Dedifferentiated amniotic fluid mesenchymal stem cell (primary cell): ENCODE data around the gene CRYBG2.

Source experiments
- DNase-seq: peaks from one replicate; pipeline ENCODE4 v3.0.0-alpha.2; 2016; ENCODE audit errors: extremely low spot score

CRYBG2 gene

DNA sequence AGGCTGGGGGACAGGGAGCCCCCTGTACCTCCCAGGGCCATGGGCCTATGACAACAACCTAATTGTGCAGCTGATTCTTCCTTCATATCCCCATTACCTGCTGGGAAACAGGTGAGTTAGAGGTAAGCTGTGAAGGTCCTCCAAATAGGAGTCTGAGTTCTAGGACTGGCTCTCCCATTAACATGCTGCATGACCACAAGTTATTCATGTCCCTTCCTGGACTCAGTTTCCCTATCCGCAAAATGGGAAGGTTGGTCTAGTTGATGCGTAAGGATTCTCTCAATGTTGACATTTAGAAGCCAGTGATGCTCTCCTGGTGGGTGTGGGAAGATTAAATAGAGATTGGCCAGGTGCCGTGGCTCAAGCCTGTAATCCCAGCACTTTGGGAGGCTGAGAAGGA is 14.6 kb upstream of the CRYBG2 start:
- DNase-seq = no peak

DNA sequence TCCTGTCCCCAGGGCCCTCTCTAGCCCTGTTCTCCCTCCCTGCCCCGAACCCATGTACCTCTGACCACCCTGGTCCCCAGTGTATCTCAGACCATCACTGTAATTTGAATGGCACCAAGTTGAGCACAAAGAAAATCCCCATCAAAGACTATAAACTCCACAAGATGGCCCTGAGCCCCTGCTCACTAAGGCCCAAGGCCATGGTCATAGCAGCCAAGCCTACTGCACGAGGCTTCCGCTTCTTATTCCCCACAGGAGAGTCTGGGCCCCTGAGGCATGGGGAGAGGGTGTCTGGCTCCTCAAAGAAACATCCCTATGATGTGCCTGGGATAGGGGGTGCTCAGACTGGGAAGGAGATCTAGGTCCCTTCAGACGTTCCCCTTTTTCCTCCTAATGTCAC is 14.1 kb upstream of the CRYBG2 start:
- no peak for DNase-seq

DNA sequence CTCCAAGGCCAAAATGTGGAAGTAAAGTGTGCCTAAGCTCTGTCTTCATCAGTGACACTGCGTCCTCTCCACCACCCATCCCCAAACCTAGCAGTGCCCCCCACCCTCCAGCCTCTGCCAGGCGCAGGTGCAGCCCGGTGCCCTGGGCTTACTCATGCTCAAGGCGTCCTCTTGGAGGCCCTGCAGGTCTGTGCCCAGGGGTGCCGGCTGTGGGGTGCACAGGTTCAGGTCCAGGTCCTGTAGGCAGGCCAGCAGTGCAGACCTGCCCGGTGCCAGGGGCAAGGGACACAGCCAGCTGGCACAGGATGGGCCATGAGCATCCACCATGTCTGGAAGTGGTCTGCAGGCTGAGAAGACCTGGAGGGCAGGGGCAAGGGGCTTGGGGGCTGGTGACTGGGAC is 13.5 kb upstream of the CRYBG2 start:
- DNase-seq = no peak

DNA sequence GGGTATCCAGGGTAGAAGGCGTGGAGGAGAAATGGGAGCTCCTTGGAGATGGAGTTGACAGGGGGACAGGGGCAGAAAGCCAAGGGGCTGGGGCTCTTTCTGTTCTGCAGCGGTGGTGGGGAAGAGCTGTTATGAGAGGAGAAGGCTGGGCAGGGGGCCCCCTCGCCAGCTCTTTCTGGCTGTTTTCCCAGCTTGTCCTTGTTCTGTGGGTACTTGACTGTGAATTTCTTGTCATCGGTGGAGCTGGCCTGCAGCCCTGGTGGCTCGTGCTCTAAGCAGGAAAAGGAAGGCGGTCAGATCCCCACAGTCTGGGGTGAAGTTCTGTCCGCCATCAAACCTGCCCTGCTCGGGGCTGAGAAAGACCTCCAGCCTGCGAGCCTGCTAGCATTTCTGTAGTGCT is 11.0 kb upstream of the CRYBG2 start:
- no peak for DNase-seq

DNA sequence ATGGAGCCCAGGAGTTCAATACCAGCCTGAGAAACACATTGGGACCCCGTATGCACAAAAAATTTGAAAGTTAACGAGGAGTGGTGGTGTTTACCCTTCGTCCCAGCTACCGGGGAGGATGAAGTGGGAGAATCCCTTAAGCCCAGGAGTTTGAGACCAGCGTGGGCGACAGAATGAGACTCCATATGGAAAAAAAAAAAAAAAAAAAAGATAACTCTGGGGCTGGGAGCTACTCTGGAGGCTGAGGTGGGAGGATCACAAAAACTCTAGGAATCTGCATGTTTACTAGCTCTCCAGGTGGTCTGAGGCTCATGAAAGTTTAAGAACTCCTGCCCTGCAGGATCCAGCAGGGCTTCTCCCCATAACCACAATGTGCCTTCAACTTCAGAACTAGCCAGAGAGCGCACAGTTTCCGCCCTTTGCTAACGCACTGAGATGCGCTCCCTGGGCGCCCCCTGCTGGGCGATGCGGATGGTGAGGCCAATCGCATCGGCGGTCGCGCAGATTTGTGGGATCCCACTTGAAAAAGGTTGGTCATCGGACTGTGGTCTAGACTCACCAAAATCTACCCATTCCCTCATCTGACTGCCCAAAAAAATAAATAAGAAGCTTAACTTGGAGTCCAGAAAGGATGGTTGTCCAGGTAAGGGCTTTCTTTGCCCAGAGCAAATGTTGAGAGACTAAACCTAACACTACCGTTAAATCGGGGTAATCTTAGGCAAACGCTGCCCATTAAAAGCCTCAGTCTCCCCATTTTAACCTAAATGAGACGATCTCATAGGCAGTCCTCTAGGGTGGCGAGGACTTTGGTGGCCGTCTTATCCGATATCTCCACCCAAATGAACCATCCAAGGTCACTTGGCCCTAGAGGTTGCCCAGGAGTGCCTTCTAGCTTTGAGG is 9.9 kb upstream of the CRYBG2 start:
- DNase-seq = peak; percentile 33

DNA sequence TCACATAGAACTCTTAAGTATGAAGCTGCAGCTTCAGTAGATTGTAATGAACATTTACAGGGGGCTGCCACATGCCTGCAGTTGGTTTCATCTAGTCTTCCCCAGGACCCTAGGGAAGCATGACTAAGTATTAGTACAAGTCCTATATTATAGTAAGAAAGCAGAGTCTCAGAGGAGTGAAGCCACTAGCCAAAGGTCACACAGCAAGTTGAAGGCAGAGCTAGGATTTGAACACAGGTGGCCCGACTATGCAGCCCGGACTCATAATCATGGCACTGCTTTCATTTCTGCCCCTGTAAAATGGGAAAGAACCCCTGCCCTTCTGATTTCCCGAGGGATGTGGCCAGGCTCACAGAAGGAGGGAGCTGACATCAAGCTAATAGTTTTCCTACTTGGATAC is 8.4 kb upstream of the CRYBG2 start:
- no peak for DNase-seq

DNA sequence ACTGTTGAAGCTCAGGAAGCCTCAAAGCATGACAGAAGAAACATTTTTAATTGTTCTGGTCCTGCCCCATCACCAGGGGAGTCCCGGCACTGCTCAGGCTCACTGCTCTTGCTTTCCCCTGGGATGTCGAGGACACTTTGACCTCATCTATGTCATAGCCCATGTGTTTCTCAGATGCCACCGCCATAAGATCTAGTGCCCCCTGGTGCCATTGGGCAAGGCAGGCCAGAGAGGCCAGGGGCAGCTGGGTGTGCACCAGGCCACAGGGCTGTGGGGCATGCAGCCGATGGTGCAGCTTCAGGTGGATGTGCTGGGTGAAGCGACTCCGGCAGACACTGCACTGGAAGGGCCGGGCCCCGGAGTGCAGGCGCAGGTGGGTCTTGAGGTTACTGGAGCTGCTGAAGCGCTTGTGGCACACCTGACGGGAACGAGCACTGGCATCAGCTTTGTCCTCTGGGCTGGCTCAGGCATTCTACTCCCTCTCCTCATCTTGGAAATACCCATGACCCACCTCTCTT is 7.7 kb upstream of the CRYBG2 start:
- DNase-seq = no peak

DNA sequence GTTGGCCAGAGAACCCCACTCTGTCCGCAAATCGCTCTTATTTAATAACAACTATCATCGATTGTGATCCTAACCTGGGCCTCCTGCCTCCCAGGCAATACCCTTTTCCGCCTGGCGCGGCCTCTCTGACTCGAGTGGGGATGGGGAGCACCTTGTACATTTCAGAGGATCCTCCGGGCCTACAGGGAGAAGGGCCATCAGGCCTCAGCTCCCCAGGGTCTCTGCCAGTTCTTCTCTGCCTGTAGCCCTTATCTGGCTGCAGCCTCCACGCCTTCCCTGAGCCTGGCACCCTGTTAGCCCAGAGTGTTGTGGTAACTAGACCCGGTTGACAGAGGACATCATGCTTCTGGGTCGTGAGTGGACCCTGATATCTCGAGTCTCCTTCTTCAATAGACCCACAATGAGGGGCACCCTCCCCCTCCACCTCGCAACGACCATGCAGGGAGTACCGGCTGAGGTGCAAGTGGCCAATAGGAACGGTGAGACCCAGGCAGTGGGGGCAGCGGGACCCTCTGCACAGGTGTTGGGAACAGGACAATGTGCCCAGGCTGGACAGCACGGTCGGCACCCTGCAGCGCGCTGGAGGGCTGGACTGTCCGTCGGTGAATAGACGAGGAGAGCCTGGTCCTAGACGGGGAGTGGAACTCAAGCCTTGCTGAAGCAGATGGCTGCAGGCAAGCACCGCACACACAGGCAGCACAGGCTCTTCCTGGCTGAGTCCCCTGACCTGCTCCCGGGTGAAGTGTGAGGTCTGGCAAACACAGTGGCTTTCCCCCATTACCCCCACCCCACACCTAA is 7.1 kb upstream of the CRYBG2 start:
- no peak for DNase-seq

DNA sequence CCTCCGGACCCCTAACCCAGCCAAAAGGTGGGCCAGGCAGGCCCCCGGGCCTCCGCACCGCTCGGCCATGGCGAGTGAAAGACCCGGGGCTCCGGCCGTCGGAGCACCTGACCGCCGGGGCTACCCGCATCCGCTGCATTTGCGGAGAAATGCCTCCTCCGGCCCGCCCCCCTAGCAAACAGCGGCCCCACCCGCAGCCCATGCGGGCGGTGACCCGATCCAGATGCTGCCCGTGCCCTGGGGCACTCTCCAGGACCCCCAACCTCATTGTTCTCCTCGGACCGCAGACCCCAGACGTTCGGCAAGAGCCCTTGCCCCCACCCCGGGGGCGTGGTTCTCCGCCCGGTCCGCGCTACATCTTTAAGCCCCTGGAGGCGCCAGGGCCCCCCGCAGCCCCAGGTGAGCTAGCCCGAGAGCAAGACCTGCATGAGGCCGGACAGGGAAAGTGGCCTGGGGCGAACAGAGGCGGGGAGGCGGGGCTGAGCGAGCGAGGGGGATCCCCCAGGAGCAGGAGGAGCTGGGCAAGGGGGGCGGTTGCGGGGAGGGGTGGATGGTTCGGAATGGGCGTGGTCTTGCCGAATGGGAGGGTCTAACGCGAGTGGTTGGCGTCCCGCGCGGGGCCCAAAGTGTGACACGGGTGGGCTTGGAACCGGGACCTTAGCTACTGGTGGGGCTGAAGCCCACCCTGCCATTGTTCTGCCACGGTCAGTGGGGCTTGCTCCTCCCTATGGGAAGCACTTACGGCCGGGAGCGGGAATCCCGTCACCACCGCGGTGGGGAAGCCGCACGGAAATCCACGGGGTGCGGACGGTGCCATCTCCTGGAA is 6.3 kb upstream of the CRYBG2 start:
- no peak for DNase-seq

DNA sequence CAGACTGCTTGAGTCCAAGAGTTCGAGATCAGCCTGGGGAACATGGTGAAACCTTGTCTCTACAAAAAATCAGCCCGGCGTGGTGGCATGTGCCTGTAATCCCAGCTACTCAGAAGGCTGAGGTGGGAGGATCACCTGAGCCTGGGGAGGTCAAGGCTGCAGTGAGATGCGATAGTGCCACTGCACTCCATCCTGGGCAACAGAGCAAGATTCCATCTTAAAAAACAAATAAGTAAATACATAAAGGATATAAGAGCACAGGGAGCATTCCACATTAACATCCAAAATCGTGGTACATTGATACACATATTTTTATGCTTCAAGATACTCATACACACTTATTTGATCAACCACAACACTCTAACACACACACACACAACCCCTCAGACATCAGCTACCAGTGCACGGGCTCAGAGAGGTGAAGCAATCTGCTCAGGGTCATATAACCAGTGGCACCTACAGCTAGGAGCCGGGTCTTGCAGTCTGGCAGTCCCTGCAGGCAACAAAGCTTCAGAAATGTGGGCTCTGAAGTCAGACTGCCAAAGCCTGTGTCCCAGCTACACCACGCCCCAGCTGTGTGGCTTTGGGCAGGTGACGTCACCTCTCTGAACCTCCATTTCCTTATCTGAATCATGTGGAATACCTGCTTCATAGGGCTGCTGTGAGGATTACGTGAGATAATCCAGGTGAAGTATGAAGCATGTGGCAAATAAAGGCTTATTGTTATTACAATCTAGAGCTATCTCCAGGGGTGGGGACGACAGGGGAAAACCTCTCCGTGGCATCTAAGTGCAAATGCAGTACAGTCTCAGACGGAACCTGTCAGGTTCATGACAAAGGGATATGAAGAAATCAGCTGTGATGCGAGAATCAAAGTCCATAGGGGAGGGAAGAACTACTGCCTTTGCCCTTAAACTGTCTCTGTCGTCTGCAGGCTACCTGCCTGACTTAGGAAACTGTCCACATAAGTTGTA is 4.8 kb upstream of the CRYBG2 start:
- DNase-seq = no peak

DNA sequence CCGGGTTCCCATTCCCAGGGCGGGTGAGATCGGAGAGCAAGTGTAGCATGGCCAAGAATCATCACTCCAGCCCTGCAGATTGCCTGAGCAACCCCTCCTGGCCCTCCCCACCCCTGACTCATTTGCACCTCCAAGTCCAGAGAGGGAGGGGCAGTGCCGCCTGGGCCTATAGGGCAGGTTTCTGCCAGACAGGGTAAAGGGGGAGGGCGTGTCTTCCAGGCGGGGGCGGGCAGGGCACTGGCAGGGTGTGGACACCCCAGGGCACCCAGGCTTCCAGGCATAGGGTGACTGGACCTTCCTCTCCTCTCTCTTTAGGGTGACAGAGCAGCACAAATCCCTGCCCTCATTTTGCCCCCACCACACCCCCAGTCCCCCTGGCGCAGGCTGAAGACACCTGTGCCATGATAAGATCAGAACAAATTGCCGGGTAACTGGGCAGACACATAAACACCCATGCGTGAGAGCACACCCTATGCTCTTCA is 3.2 kb upstream of the CRYBG2 start:
- no peak for DNase-seq

DNA sequence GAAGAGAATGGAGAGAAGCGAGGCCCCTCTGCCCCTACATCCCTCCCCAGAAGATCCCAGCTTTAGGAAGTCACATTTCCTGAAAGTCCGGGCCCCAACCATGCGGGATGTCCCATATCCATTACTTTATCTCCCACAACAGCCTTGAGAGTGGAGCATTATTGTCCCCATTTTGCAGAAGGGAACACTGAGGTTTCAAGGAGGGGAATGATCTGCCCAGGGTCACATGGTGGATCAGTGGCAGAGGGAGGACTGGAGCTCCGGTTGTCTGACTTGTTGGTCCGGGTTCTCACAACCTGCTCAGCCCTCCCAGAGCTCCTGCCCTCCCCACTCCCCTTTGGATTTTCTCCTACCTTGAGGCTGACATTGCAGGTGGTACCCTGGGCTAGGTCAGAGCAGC is 2.2 kb upstream of the CRYBG2 start:
- no peak for DNase-seq

DNA sequence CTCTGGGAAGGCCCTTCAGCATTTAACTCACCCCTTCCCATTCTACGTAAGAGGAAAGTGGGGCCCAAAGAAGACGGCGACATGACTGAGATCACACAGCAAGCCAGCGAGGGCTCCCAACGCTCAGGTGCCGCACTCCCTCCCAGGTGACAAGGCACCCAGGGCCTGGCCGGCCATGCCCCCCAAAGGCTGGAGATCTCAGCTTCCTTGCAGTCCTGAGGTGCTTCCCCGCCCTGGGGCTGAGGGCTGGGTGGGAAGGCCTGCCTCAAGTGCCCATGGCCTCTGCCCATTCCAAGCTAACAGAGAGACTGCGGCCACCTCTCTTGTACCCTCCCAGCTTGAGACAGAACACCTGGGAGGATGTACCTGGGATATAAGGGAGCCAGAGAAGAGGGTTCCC is 1.0 kb upstream of the CRYBG2 start:
- no peak for DNase-seq

DNA sequence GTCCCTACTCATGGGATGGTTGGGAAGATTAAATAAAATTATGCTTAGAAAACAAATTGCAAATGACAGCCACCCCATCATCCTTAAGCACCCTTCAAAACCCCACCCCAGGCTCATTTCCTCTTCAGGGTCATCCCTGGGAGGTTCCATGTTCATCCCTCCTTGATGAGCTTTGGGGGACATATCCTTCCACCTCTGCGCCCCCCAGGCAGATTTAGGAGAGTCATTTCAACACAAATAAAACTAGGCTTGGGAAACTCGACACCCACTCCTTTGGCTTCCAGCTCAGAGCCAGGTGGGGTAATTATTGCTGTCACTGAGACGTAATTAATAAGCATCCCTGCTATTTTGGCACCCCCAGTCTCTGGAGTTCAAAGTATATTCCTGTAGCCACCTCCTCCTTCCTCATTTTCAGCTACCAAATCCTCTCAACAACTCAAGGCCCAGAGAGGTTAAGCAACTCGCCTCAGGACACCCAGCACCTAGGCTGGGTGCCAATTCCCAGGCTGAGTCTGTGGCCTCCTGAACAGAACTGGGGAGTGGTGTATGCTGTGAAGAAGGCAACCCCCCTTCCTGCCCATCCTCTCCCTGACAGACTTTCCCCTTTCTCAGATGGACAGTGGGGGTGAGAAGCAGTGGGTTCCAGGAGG is 595 bp downstream of the CRYBG2 start:
- DNase-seq = no peak

DNA sequence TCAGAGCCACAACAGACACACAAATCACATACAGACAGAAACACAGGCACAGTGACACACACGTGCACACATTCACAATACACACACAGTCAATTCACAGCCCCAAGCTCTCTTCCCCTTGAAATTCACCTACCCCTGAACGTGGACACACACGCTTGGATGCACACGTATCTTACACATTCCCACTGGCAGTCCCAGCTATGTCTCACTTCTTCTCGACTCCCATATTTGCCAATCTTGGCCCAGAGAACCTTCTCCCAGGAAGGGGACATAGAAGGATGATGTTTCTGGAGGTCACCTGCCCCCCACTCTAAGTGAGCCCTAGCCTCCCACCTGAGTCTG is 1.6 kb downstream of the CRYBG2 start:
- DNase-seq = no peak

DNA sequence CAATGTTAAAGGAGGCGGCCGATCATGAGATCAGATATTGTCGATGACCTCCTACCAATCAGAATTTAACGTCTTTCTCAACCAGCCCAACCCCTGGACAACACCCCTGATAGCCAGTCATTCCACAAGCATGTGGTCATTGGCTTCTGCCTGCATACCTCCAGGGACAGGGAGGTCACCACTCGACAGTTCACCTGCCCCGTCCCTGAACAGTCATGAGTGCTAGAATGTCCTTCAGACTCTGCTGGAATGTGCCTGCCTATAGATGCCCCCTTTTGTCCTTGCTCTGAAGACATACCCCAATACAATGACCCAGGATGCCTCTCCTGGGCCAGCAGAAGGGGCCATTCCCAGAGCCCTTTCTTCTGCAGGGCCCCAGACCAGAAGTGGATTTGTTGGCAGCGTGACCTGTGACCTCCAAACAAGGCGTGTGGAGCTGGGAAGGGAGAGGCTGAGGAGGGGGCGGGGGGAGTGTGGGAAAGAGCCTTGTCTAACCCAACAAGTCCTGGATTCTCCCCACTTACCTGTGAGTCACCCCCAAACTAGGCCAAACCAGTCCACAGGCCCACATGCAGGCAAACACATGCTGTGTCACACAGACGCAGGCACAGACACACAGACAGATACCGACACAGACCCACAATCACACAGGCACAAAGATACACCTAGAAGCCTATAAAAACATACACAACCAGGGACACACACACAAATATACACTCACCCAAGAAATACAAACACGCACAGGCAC is 2.2 kb downstream of the CRYBG2 start:
- DNase-seq = no peak

DNA sequence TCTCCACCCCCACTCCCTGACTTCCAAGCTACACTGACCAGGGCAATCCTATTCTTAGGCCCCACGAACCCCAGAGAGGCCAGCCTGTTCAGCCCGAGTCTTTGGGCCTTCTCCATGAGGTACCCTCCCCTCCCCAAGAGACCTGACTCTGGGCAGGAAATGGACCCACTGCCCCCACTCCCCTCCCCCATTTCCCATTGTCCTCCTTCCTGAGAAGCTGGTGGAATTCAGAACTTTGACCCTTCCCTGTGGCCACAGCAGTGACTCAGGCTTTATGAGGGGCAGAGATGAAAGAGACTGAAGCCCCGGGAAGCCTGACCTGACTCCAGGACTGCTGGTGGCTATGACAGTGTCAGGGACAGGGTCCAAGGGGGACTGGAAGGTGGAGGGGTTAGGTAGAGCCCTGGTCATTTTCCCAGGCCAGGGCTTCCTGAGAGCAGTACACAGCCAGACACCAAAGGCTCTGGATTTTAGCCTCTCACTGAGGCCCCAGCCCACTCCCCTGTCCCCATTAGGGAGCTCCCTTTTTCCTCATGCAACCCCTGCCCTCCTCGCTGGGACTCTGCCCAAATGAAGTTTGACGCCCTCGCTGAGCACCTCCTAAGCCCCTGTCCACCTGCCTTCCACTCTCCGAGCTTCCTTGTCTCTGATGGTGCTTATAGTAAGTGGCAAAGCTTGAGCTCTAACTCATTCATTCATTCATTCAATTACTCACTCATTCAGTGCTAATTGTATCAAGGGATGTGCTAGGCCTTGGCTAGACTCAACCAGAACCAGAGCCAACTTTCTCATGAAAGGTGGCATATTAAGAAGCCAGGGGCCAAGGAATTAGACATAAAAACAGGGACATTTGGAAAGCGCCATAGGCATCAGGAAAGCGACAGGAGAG is 3.0 kb downstream of the CRYBG2 start:
- DNase-seq = no peak

DNA sequence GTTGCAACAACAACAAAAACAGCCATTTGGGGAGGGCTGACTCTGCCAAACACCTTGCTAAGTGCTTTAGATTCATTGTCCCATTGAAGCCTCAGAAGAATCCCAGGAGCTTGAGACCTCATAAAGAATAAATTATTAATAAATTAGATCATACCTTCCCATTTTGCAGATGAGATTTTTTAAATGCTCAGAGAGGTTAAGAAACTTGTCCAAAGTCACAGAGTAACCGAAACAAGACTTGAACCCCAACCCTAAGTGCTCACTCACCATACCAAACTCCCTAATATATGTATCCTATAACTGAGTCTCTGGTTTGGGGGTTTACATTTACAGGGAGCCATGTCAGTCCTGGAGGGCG is 3.6 kb downstream of the CRYBG2 start:
- no peak for DNase-seq

DNA sequence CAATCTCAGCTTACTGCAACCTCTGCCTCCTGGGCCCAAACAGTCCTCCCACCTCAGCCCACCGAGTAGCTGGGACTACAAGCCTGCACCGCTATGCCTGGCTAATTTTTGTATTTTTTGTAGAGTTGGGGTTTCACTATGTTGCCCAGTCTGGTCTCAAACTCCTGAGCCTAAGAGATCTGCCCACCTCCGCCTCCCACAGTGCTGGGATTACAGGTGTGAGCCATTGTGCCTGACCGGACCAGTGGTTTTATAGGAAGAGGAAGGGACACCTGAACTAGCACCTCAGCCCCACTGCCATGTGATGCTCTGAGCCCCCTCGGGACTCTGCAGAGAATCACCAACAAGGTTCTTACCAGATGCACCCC is 4.1 kb downstream of the CRYBG2 start:
- no peak for DNase-seq
